OCI-LY7 (cell line): ENCODE results near the gene SIVA1. TPM values are rescaled to one million over a fixed set of nuclear protein-coding genes. Genes with fewer than 3 reads are reported as not detected.

ENCODE experiments used
- BruUV-seq: library from RNA; stranded (reverse); fragments of 400-500 nt; replicated peaks from 2 replicates; lab custom pipeline; 2021; lab: Mats Ljungman, UMichigan
- CTCF ChIA-PET: fragments of 300-600 bp; sonication (Branson Sonifier 250); formaldehyde crosslinking; loops from one replicate; lab custom pipeline; 2022; ENCODE audit warnings: antibody characterized with exemption; ENCODE audit not compliant: unreplicated experiment; lab: Charles Lee
- POLR2A ChIA-PET: fragments of 300-600 bp; sonication (Branson Sonifier 250); formaldehyde crosslinking; loops from one replicate; lab custom pipeline; 2022; ENCODE audit warnings: antibody characterized with exemption; lab: Charles Lee
- DNase-seq: peaks from one replicate; pipeline ENCODE4 v3.0.0-alpha.2; 2015; ENCODE audit warnings: low spot score
- H2AFZ ChIP-seq: fragments of 200-600 bp; sonication (generic), shearing (Covaris generic); 2 replicates; pipeline ENCODE4 v1.6.1; 2014; ENCODE audit warnings: mild to moderate bottlenecking, antibody characterized with exemption, low read length, moderate library complexity
- H3K27ac ChIP-seq: fragments of 200-600 bp; sonication (generic); 2 replicates; pipeline ENCODE4 v1.5.1; 2014; ENCODE audit warnings: mixed run types, low read depth, mild to moderate bottlenecking, moderate library complexity, low read length, inconsistent platforms; ENCODE audit not compliant: poor library complexity, severe bottlenecking
- H3K36me3 ChIP-seq: fragments of 200-600 bp; sonication (generic); 2 replicates; pipeline ENCODE4 v1.6.1; 2014; ENCODE audit warnings: mild to moderate bottlenecking, antibody characterized with exemption, low read length, moderate library complexity, mixed read lengths; ENCODE audit not compliant: insufficient read depth
- H3K4me1 ChIP-seq: fragments of 200-600 bp; sonication (generic); 2 replicates; pipeline ENCODE4 v1.5.1; 2014; ENCODE audit warnings: mild to moderate bottlenecking, low read length; ENCODE audit not compliant: insufficient read depth, poor library complexity, severe bottlenecking
- H3K4me2 ChIP-seq: fragments of 200-600 bp; sonication (generic); 2 replicates; pipeline ENCODE4 v1.6.1; 2014; ENCODE audit warnings: mild to moderate bottlenecking, low read length
- H3K4me3 ChIP-seq: fragments of 200-600 bp; sonication (generic); 2 replicates; pipeline ENCODE4 v1.5.1; 2014; ENCODE audit warnings: mild to moderate bottlenecking, low read depth, low read length; ENCODE audit not compliant: poor library complexity, severe bottlenecking
- H3K79me2 ChIP-seq: fragments of 200-600 bp; sonication (generic); 2 replicates; pipeline ENCODE4 v1.6.1; 2016; ENCODE audit warnings: low read depth, mild to moderate bottlenecking, low read length, moderate library complexity, mixed read lengths; ENCODE audit not compliant: insufficient read depth
- H3K9me2 ChIP-seq: fragments of 200-600 bp; sonication (generic); 2 replicates; pipeline ENCODE4 v1.6.1; 2016; ENCODE audit warnings: mild to moderate bottlenecking, low read length, mixed read lengths; ENCODE audit not compliant: insufficient read depth
- H3K9me3 ChIP-seq: fragments of 200-600 bp; sonication (generic); 2 replicates; pipeline ENCODE4 v1.6.1; 2014; ENCODE audit warnings: mild to moderate bottlenecking, mixed run types, low read length, mixed read lengths
- H4K20me1 ChIP-seq: fragments of 200-600 bp; sonication (generic); 2 replicates; pipeline ENCODE4 v1.6.1; 2014; ENCODE audit warnings: mild to moderate bottlenecking, antibody characterized with exemption, low read length, moderate library complexity, mixed read lengths; ENCODE audit not compliant: insufficient read depth
- CTCF ChIP-seq: fragments of 200-600 bp; sonication (generic); conservative IDR thresholded peaks from 2 replicates; pipeline ENCODE4 v1.5.1; 2014; ENCODE audit warnings: mild to moderate bottlenecking, antibody characterized with exemption, low read length, moderate library complexity, mixed read lengths
- EZH2phosphoT487 ChIP-seq: fragments of 200-600 bp; sonication (generic); IDR thresholded peaks from 2 replicates; pipeline ENCODE4 v1.6.1; 2018; ENCODE audit warnings: low read depth, borderline replicate concordance, mild to moderate bottlenecking, mixed run types, antibody characterized with exemption, low read length, moderate library complexity, mixed read lengths
- intact Hi-C: fragments of 100-400 bp; cut with micrococcal nuclease; formaldehyde crosslinking; loops from one replicate; pipeline ENCODE4 v1.10.0; 2022; ENCODE audit not compliant: unreplicated experiment
- total RNA-seq, 2 experiments: library from RNA; depleted of rRNA in 1 of 2; stranded (reverse); fragments of >200 nt in 1 of 2; shearing (Covaris generic) in 1 of 2; gene quantifications; 2 replicates each; pipeline ENCODE4 v1.2.3, GENCODE V29; 2014 to 2022

SIVA1 gene
- total RNA-seq, 2 experiments from 2014 or later, result 111 to 244 TPM

GRCh38 chr14:104784218-104784568, 31.2 kb downstream of the SIVA1 start:
- H2AFZ ChIP-seq, result no peak overlapping the region
- intact Hi-C loops, result no loop called here
- no peak overlapping the region for H3K4me2 ChIP-seq
- H3K36me3 ChIP-seq, result peaks cover 3% of the 10 kb centered on the region; the same call in 1 of the 2 replicates
- no peaks in the 10 kb centered on the region for H3K4me1 ChIP-seq
- H3K9me3 ChIP-seq, result no peaks in the 10 kb centered on the region
- H3K79me2 ChIP-seq, result no peaks in the 10 kb centered on the region
- ChIA-PET POLR2A (no interaction called here), CTCF (no interaction called here)
- no peak for DNase-seq
- TF ChIP-seq CTCF (no peak), EZH2phosphoT487 (no peak)
- no peak overlapping the region for H3K4me3 ChIP-seq
- no peaks in the 10 kb centered on the region for H3K9me2 ChIP-seq
- no TSS peak for BruUV-seq
- H4K20me1 ChIP-seq, result peaks cover 7% of the 10 kb centered on the region; the same call in 1 of the 2 replicates
- no peak overlapping the region for H3K27ac ChIP-seq

- ChIA-PET POLR2A (no interaction called here), CTCF (no interaction called here)
- no peaks in the 10 kb centered on the region for H3K9me3 ChIP-seq
- no peak overlapping the region for H3K4me3 ChIP-seq
- H3K27ac ChIP-seq, result no peak overlapping the region
- intact Hi-C loops, result no loop called here
- no peaks in the 10 kb centered on the region for H3K79me2 ChIP-seq
- H4K20me1 ChIP-seq, result peaks cover 7% of the 10 kb centered on the region; the same call in 1 of the 2 replicates
- no peak overlapping the region for H3K4me2 ChIP-seq
- no TSS peak for BruUV-seq
- no peak for DNase-seq
- H3K4me1 ChIP-seq, result no peaks in the 10 kb centered on the region
- H3K36me3 ChIP-seq, result peaks cover 3% of the 10 kb centered on the region; the same call in 1 of the 2 replicates
- H2AFZ ChIP-seq, result no peak overlapping the region
- no peaks in the 10 kb centered on the region for H3K9me2 ChIP-seq
- no peak for TF ChIP-seq CTCF
- TF ChIP-seq EZH2phosphoT487, result no peak
These were observed 32.1 kb downstream of the SIVA1 start for GRCh38 chr14:104784846-104785707.

GRCh38 chr14:104785708-104786080, 32.7 kb downstream of the SIVA1 start:
- ChIA-PET CTCF (no interaction called here), POLR2A (no interaction called here)
- Histone ChIP-seq H3K4me2 (no peak overlapping the region), H3K36me3 (peaks cover 4% of the 10 kb centered on the region; the same call in 1 of the 2 replicates), H3K79me2 (no peaks in the 10 kb centered on the region), H3K4me1 (no peaks in the 10 kb centered on the region), H3K9me3 (no peaks in the 10 kb centered on the region), H4K20me1 (peaks cover 7% of the 10 kb centered on the region; the same call in 1 of the 2 replicates), H3K4me3 (no peak overlapping the region), H2AFZ (no peak overlapping the region), H3K9me2 (no peaks in the 10 kb centered on the region), H3K27ac (no peak overlapping the region)
- no peak for DNase-seq
- TF ChIP-seq EZH2phosphoT487 (no peak), CTCF (no peak)
- no TSS peak for BruUV-seq
- intact Hi-C loops, result no loop called here
